WTC11 (cell line): ENCODE measurements around the gene IFT20. TPM values are rescaled to one million over a fixed set of nuclear protein-coding genes. Genes with fewer than 3 reads are reported as not detected.

Experiments used
- ATAC-seq: fragments of 200-7000 bp; cut with Tn5 transposase; 2 replicates; pipeline ENCODE4 v1.10.0; 2021; ENCODE audit warnings: mild to moderate bottlenecking, moderate library complexity
- CTCF ChIA-PET: fragments of 300-600 bp; sonication (Branson Sonifier 250); formaldehyde crosslinking; loops from one replicate; lab custom pipeline; 2021; ENCODE audit warnings: antibody characterized with exemption; lab: Charles Lee
- POLR2A ChIA-PET: fragments of 350-600 bp; sonication (Branson Sonifier 250); formaldehyde crosslinking; loops from one replicate; lab custom pipeline; 2021; ENCODE audit warnings: antibody characterized with exemption; lab: Charles Lee
- DNase-seq: peaks from one replicate; pipeline ENCODE4 v3.0.0; 2021; ENCODE audit warnings: low spot score
- H3K27ac Mint-ChIP-seq: 2 replicates; pipeline ENCODE4 v1.8.0; 2021; ENCODE audit warnings: mixed read lengths
- H3K27me3 Mint-ChIP-seq: 2 replicates; pipeline ENCODE4 v1.8.0; 2021; ENCODE audit warnings: low read depth, mild to moderate bottlenecking, moderate library complexity, mixed read lengths
- H3K36me3 Mint-ChIP-seq: 2 replicates; pipeline ENCODE4 v1.8.0; 2021; ENCODE audit warnings: mixed read lengths
- H3K4me1 Mint-ChIP-seq: 2 replicates; pipeline ENCODE4 v1.8.0; 2022; ENCODE audit warnings: mixed read lengths
- H3K4me3 Mint-ChIP-seq: 2 replicates; pipeline ENCODE4 v1.8.0; 2021; ENCODE audit warnings: mild to moderate bottlenecking, moderate library complexity, mixed read lengths
- H3K9me3 Mint-ChIP-seq: 2 replicates; pipeline ENCODE4 v1.8.0; 2021; ENCODE audit warnings: mixed read lengths
- FOXJ3 ChIP-seq: sonication (generic); formaldehyde crosslinking; IDR thresholded peaks from 2 replicates; pipeline ENCODE4 v1.9.0; 2021; ENCODE audit warnings: missing genetic modification reagents, mild to moderate bottlenecking, borderline replicate concordance
- FOXK1 ChIP-seq: sonication (generic); formaldehyde crosslinking; IDR thresholded peaks from 2 replicates; pipeline ENCODE4 v1.8.0; 2022; ENCODE audit warnings: mild to moderate bottlenecking, moderate library complexity, missing genetic modification reagents
- FOXP1 ChIP-seq: sonication (generic); formaldehyde crosslinking; IDR thresholded peaks from 2 replicates; pipeline ENCODE4 v1.8.0; 2022; ENCODE audit warnings: missing genetic modification reagents, mild to moderate bottlenecking, moderate library complexity, borderline replicate concordance
- JUN ChIP-seq: sonication (generic); formaldehyde crosslinking; IDR thresholded peaks from 2 replicates; pipeline ENCODE4 v1.8.0; 2023; ENCODE audit warnings: mild to moderate bottlenecking, missing genetic modification reagents
- NR2C2 ChIP-seq: sonication (generic); formaldehyde crosslinking; IDR thresholded peaks from 2 replicates; pipeline ENCODE4 v1.8.0; 2022; ENCODE audit warnings: mild to moderate bottlenecking, missing genetic modification reagents
- SMAD3 ChIP-seq: sonication (generic); formaldehyde crosslinking; IDR thresholded peaks from 2 replicates; pipeline ENCODE4 v1.8.0; 2022; ENCODE audit warnings: missing genetic modification reagents, mild to moderate bottlenecking, borderline replicate concordance
- TEAD4 ChIP-seq: sonication (generic); formaldehyde crosslinking; IDR thresholded peaks from 2 replicates; pipeline ENCODE4 v1.8.0; 2022; ENCODE audit warnings: mild to moderate bottlenecking, missing genetic modification reagents
- ZMAT4 ChIP-seq: fragments of 250-450 bp; sonication (Bioruptor Pico); IDR thresholded peaks from 2 replicates; pipeline ENCODE4 v1.9.0; 2021; ENCODE audit warnings: mild to moderate bottlenecking
- ZSCAN18 ChIP-seq: fragments of 250-450 bp; sonication (Bioruptor Pico); IDR thresholded peaks from 2 replicates; pipeline ENCODE4 v2.1.2; 2022; ENCODE audit warnings: mild to moderate bottlenecking, moderate library complexity
- total RNA-seq: library from RNA; stranded (reverse); gene quantifications from 3 replicates; pipeline ENCODE4 v1.2.3, GENCODE V29; 2021
- TF ChIP-seq, protein P1 (sequence below): fragments of 250-450 bp; sonication (Bioruptor Pico); IDR thresholded peaks from 2 replicates; pipeline ENCODE4 v1.9.0; 2021; ENCODE audit warnings: mild to moderate bottlenecking, borderline replicate concordance
- TF ChIP-seq, protein P2 (sequence below): sonication (generic); formaldehyde crosslinking; conservative IDR thresholded peaks from 2 replicates; pipeline ENCODE4 v1.8.1; 2023; ENCODE audit warnings: mild to moderate bottlenecking, low read depth, missing genetic modification reagents, moderate library complexity
- TF ChIP-seq, protein P3 (sequence below): fragments of 250-450 bp; sonication (Bioruptor Pico); IDR thresholded peaks from 2 replicates; pipeline ENCODE4 v1.8.0; 2021; ENCODE audit warnings: mild to moderate bottlenecking

The IFT20 gene
- total RNA-seq, 1 experiment from 2014 or later = 17.6 TPM

DNA sequence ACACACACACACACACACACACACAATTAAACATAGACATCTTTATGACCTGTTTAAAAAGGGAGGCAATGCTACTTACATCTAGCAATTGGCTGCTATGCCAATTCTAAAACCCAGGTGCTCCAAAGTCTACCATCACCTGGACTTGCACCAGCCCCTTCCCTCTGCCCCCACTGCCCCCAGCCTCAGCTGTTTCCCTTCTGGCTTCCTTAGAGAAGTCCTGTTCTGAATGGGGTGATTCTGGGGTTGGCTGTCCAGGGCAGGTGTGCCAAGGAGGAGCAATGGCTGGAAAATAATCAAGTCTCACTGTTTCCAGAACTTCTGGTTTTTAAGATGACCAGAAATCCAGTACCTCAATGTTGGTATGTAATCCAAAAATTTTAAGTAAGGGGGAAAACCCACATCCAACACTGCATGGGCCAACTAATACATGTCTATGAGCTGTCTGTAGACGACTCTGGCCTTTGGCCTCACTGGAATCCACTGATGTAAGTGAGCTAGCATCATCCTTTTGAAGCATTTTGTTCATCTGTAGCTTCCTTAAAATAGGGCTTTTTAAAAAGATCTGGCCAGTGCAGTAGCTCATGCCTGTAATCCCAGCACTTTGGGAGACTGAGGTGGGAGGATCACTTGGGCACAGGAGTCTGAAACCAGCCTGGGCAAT, 2.1 kb downstream of the IFT20 start (continued):
- no peak for TF ChIP-seq SMAD3 (CRISPR knock-in tag)
- no peak for TF ChIP-seq FOXJ3 (CRISPR knock-in tag)
- no peak for TF ChIP-seq NR2C2 (CRISPR knock-in tag)
- no peak for TF ChIP-seq FOXK1
- no peak for TF ChIP-seq ZSCAN18

DNA sequence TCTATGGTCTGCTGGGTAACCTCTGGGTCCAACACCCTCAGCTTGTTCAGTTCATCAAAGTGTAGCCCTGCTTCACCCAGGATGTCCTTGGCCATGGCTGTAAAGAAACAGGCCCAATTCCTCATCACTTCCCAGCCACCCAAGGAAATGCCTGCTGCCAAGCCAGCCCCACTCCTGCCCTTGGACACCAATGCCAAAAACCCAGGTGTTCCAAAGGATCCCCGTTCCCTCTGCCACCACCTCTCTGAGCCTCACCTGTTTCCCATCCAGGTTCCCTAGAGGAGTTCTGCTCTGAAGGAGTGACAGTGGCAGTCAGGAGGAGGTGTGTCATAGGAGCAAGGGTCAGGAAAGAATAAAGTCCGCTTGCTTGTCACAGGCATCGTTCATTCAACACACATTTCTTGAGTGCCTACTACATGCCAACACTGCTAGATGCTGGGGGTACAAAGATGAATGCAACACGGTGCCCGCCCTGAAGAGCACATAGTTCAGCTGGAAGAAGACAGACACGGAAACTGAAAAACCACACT, 3.3 kb downstream of the IFT20 start:
- CTCF ChIA-PET = interaction anchor here (1.2 kb wide), 1 partner anchor 11 kb away, joined by 3 read pairs; no protein-coding TSS in a partner anchor
- TF ChIP-seq ZMAT4 (CRISPR knock-in tag) (no peak), JUN (no peak), FOXP1 (CRISPR knock-in tag) (no peak), FOXJ3 (CRISPR knock-in tag) (no peak), TEAD4 (no peak)
- TF ChIP-seq, protein P1, sequence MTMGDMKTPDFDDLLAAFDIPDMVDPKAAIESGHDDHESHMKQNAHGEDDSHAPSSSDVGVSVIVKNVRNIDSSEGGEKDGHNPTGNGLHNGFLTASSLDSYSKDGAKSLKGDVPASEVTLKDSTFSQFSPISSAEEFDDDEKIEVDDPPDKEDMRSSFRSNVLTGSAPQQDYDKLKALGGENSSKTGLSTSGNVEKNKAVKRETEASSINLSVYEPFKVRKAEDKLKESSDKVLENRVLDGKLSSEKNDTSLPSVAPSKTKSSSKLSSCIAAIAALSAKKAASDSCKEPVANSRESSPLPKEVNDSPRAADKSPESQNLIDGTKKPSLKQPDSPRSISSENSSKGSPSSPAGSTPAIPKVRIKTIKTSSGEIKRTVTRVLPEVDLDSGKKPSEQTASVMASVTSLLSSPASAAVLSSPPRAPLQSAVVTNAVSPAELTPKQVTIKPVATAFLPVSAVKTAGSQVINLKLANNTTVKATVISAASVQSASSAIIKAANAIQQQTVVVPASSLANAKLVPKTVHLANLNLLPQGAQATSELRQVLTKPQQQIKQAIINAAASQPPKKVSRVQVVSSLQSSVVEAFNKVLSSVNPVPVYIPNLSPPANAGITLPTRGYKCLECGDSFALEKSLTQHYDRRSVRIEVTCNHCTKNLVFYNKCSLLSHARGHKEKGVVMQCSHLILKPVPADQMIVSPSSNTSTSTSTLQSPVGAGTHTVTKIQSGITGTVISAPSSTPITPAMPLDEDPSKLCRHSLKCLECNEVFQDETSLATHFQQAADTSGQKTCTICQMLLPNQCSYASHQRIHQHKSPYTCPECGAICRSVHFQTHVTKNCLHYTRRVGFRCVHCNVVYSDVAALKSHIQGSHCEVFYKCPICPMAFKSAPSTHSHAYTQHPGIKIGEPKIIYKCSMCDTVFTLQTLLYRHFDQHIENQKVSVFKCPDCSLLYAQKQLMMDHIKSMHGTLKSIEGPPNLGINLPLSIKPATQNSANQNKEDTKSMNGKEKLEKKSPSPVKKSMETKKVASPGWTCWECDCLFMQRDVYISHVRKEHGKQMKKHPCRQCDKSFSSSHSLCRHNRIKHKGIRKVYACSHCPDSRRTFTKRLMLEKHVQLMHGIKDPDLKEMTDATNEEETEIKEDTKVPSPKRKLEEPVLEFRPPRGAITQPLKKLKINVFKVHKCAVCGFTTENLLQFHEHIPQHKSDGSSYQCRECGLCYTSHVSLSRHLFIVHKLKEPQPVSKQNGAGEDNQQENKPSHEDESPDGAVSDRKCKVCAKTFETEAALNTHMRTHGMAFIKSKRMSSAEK (CRISPR knock-in tag) = no peak
- TF ChIP-seq, protein P2, sequence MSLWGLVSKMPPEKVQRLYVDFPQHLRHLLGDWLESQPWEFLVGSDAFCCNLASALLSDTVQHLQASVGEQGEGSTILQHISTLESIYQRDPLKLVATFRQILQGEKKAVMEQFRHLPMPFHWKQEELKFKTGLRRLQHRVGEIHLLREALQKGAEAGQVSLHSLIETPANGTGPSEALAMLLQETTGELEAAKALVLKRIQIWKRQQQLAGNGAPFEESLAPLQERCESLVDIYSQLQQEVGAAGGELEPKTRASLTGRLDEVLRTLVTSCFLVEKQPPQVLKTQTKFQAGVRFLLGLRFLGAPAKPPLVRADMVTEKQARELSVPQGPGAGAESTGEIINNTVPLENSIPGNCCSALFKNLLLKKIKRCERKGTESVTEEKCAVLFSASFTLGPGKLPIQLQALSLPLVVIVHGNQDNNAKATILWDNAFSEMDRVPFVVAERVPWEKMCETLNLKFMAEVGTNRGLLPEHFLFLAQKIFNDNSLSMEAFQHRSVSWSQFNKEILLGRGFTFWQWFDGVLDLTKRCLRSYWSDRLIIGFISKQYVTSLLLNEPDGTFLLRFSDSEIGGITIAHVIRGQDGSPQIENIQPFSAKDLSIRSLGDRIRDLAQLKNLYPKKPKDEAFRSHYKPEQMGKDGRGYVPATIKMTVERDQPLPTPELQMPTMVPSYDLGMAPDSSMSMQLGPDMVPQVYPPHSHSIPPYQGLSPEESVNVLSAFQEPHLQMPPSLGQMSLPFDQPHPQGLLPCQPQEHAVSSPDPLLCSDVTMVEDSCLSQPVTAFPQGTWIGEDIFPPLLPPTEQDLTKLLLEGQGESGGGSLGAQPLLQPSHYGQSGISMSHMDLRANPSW (CRISPR knock-in tag) = no peak
- TF ChIP-seq, protein P3, sequence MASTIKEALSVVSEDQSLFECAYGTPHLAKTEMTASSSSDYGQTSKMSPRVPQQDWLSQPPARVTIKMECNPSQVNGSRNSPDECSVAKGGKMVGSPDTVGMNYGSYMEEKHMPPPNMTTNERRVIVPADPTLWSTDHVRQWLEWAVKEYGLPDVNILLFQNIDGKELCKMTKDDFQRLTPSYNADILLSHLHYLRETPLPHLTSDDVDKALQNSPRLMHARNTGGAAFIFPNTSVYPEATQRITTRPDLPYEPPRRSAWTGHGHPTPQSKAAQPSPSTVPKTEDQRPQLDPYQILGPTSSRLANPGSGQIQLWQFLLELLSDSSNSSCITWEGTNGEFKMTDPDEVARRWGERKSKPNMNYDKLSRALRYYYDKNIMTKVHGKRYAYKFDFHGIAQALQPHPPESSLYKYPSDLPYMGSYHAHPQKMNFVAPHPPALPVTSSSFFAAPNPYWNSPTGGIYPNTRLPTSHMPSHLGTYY = no peak
- TF ChIP-seq, all 79 proteins: peak for 0

More for the DNA sequence above, 3.3 kb downstream of the IFT20 start:
- no peak for ATAC-seq
- no peaks in the 10 kb centered on the region for H3K27me3 Mint-ChIP-seq
- no peak overlapping the region for H3K4me3 Mint-ChIP-seq
- POLR2A ChIA-PET = interaction anchor here (1.3 kb wide), 1 partner anchor 14 kb away, joined by 3 read pairs; no protein-coding TSS in a partner anchor
- H3K4me1 Mint-ChIP-seq = peaks cover 17% of the 10 kb centered on the region
- H3K27ac Mint-ChIP-seq = no peak overlapping the region
- DNase-seq = no peak
- peaks cover 21% of the 10 kb centered on the region for H3K36me3 Mint-ChIP-seq
- no peaks in the 10 kb centered on the region for H3K9me3 Mint-ChIP-seq
